Erythroblast (primary cell): ENCODE data around the gene KRT13.

Experiments
- GATA1 ChIP-seq: IDR thresholded peaks from 2 replicates; pipeline ENCODE4 v1.6.1; 2011; ENCODE audit warnings: low read depth, mild to moderate bottlenecking, control low read depth, low read length, moderate library complexity
- POLR2A ChIP-seq: IDR thresholded peaks from 2 replicates; pipeline ENCODE4 v1.6.1; 2011; ENCODE audit warnings: mild to moderate bottlenecking, low read length

DNA sequence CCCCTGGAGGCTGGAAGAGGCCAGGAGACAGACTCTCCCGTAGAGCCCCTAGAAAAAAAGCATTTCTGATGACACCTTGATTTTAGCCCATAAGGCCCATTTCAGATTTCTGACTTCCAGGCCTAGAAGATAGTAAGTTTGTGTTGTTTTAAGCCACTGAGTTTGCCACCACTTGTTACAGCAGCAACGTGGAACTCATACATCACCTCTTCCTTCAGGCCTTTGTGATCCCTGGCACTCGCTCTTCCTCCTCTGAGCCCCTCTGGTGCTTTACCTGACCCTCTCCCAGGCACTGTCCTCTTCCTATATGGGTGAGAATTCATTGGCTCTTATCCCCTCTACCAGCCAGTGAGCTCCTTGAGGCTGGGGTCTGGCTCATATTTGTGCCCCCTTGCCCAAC, 41.4 kb upstream of the KRT13 start:
- no peak for TF ChIP-seq POLR2A
- no peak for TF ChIP-seq GATA1
